Measurements from ENCODE around the gene MRPS26.

MRPS26 gene

GRCh38 chr20:3077618-3078134 lies 31.8 kb downstream of the MRPS26 start:
- peak; percentile 25 for DNase-seq

GRCh38 chr20:3080939-3081388 lies 35.1 kb downstream of the MRPS26 start:
- DNase-seq, result no peak

GRCh38 chr20:3081641-3082040 lies 35.8 kb downstream of the MRPS26 start:
- DNase-seq, result no peak

DNA sequence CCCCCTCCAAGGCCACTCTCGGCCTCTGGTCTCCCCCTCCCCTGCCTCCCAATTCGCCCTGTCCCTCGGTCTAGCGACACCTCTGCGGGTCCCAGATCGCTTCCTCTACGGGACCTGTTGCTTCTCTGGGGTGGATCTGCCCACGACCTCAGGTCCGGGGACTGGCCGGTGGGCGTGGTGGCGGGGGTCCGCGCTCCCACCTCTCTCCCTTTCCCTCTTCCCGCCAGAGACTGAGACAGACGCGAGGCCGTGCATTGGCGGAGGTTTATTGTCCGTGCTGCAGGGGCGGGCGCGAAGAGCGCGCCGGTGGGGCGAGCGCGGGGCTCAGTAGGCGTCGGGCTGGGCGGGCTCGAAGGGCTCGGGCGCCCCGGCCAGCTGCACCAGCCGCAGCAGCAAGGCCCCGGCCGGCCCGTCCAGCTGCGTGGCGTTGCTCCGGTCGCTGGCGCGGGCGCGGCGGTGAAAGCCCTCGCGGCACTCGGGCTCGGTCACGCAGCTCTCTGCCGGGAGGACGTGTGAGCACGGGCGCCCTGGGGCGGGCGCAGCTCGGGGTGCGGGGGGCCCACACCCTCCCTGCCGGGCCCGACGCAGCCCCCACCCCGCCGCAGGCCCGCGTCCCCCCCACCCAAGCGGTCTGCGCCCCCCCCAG lies 36.6 kb downstream of the MRPS26 start:
- DNase-seq, result no peak

DNA sequence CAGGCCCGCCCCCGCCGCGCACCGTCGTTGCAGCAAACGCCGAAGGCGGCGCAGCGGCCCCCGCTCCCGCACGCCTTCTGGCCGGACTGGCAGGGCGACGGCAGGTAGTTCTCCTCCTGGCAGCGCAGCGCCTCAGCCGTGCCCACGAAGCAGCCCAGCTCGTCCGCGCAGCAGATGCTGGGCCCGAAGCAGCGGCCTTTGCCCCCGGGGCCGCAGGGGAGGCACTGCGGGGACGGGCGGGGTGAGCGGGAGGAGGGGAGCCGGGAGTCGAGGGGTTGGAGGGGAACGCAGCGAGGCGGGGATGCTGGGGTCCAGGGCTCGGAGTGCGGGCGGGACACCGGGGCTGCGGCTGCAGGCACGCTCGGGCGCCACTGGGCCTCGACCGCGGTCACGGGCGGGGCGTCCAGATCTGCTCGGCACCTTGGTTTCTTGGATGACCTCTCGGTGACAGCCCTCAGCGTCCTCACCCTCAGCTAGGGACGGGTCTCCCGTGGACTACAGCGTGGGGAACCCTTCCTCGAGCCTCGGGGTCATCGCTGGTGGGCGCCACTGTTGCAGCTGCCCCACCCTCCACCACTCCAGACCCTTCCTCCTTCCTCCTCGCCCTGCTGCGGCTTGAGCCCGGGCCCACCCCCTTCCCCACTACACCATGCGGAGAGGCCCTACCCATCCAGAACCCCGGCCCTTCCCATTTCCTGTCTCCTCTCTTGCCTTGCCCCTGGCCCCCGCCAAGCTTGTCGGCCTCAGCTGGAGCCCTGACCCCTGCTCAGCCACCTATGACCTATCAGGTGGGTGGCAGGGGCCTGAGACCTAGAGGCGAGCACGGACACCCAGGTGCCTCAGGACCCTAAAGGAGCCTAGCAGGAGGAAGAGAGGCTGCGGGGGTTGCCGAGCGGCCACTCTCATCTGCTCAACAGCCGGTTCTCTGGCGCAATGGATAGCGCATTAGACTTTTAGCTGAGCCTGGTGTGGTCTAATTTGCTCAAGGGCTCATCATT lies 37.4 kb downstream of the MRPS26 start:
- no peak for DNase-seq

- DNase-seq, result no peak
Measured at GRCh38 chr20:3084283-3084985, 38.6 kb downstream of the MRPS26 start, which contains the start of gene AVP. TSS of gene AVP (minus strand) at chr20:3084724. CDS start at chr20:3084674, 50 bp downstream.

GRCh38 chr20:3084986-3085360 lies 39.1 kb downstream of the MRPS26 start:
- DNase-seq, result no peak

DNA sequence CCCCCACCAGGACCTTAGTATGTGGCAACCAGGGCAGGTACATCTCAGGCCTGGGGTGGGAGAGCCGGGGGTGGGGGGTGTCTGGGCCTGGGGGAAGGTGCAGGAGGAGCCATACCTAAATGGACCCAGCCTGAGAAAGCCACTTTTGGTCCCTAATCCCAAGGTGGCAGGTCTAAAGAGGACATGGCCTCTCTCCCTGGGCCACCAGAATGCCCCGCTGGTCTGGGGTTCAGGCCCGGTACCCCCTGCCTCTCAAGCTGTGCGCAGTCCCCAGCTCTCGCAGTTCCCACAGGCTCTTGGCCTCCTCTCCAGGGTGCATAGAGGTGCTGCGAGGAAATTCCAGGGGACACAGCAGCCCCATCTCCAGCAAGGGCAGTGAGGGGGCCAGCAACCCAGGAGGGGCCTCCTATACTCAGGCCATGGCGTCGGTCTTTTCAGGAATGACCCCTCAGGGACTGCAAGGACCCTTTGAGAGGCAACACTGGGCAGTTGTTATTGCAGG lies 39.8 kb downstream of the MRPS26 start:
- DNase-seq, result no peak

DNA sequence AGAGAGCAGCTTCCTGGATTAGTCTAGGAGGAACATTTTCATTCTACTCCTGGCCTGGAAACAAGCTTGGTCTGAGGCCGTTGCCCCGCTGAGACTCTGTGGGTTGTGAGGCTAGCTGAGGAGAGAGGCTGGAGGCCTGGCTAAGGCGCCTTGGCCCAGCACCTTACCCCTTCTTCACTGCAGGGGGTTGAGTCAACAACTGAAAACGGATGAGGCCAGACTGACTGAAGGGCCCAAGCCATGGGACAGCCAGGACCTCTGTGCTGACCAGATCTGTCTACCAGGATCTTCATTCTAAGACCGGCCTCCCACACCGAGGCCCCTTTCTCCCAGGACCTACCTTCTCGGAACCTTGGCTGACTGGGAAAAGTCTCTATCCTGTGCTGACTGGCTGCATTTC lies 42.2 kb downstream of the MRPS26 start:
- no peak for DNase-seq

DNA sequence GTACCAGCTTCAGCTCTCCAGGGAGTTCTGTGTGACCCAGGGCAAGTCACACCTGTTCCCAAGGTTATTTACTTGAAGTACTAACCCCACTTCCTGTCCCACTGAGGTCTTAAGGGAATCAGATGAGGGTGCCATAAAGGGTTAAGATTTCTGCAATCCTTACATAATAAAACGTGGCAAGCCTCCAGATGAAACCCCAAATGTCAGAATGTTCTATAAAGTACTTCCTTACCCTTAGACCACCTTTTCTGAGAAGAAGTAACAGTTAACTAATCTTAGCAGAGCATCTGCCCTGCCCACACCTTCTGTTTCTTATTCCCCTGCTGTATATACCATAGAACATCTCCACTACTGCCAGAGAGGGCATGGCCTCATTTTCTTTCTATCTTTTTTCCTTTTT lies 44.7 kb downstream of the MRPS26 start:
- DNase-seq, result no peak

DNA sequence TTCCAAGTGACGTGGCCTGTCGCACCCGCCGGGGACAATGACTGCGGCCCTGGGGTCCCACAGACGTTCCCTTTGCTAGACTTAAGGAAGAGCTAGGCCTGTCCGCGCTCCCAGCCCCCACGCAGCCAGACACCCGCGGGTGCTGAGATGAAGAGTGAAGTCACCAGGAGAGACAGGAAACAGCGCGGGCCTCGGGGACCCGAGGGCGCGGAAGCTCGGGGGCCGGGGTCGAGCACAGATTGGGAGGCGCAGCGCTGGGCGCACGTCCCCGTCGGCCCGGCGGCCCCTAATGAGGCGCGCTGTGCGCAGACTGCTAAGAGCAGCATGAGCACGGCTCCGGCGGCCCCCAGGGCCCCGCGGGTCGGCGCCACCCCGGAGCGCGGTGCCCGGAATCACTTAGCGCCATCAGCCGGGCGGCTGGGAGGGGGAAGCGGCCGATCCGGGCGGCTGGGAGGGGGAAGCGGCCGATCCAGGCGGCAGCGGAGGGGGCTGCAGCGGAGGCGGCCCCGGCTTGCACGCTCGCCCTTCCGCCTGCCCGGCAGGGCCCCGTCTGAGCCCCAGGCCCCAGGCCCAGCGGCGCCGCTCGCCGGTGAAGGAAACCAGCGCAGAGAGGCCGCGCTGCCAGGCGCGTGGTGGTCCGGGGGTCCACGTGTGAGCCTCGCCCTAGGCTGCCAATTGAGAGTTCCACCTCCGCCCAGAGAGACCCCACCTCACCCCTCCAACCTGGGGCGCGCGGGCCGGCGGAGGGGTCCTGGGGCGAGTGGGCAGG lies 46.9 kb downstream of the MRPS26 start:
- no peak for DNase-seq

GRCh38 chr20:3093861-3094361 lies 48.1 kb downstream of the MRPS26 start:
- no peak for DNase-seq

- DNase-seq, result no peak
Measured at GRCh38 chr20:3094848-3095629, 49.2 kb downstream of the MRPS26 start.
